A549 (cell line): ENCODE measurements around the gene ZHX3. TPM values are rescaled to one million over a fixed set of nuclear protein-coding genes. Genes with fewer than 3 reads are reported as not detected.

Source experiments
- ATAC-seq, 2 experiments: fragments of 200-7000 bp in 1 of 2; fragments of >200 bp in 1 of 2; cut with Nextera tagmentation in 1 of 2; cut with Tn5 transposase in 1 of 2; 3 replicates each; pipeline versions ENCODE4 v1.8.0 to v1.9.1; 2018 to 2020; ENCODE audit warnings: mild to moderate bottlenecking in 1 of 2, moderate library complexity in 1 of 2
- CTCF ChIA-PET: fragments of 300-600 bp; sonication (Branson Sonifier 250); formaldehyde crosslinking; extraction: SDS; loops from one replicate; lab custom pipeline; 2021; ENCODE audit warnings: antibody characterized with exemption, inconsistent platforms; lab: Yijun Ruan, JAX
- POLR2A ChIA-PET: fragments of 350-600 bp; formaldehyde crosslinking; extraction: SDS; loops from one replicate; lab custom pipeline; 2021; ENCODE audit warnings: antibody characterized with exemption, inconsistent platforms; lab: Yijun Ruan, JAX
- DNase-seq, 2 experiments: peaks; one replicate each; pipeline versions ENCODE4 v3.0.0 to v3.0.0-alpha.2; 2011 to 2016; ENCODE audit warnings: low read depth in 1 of 2, low spot score in 1 of 2
- FAIRE-seq: peaks from 2 replicates; lab custom pipeline; 2011; peaks lifted over from hg19 to GRCh38; lab: Jason Lieb, UNC
- H3K27ac ChIP-seq, 2 experiments: fragments of >200 bp; sonication (Bioruptor Twin); formaldehyde crosslinking; 3 replicates each; pipeline ENCODE4 v1.5.1; 2016 to 2017
- H3K4me1 ChIP-seq: fragments of >200 bp; sonication (Bioruptor Twin); formaldehyde crosslinking; 3 replicates; pipeline ENCODE4 v1.6.1; 2016
- H3K4me2 ChIP-seq: fragments of >200 bp; sonication (Bioruptor Twin); formaldehyde crosslinking; 3 replicates; pipeline ENCODE4 v1.6.1; 2016
- H3K4me3 ChIP-seq: fragments of >200 bp; sonication (Bioruptor Twin); formaldehyde crosslinking; 3 replicates; pipeline ENCODE4 v1.5.1; 2016
- H3K9me3 ChIP-seq: fragments of >200 bp; sonication (Bioruptor Twin); formaldehyde crosslinking; 3 replicates; pipeline ENCODE4 v1.6.1; 2016
- BHLHE40 ChIP-seq: IDR thresholded peaks from 2 replicates; pipeline ENCODE4 v1.6.1; 2012; ENCODE audit warnings: low read depth, low read length, inconsistent platforms
- CBX2 ChIP-seq: fragments of 200-600 bp; sonication (generic); IDR thresholded peaks from 2 replicates; pipeline ENCODE4 v1.6.1; 2016; ENCODE audit warnings: low read depth, mild to moderate bottlenecking, borderline replicate concordance
- CEBPB ChIP-seq, 2 experiments: fragments of >200 bp in 1 of 2; sonication (Bioruptor Twin) in 1 of 2; formaldehyde crosslinking in 1 of 2; IDR thresholded peaks; 2 replicates each; pipeline ENCODE4 v1.6.1; 2012 to 2016
- CHD2 ChIP-seq: fragments of 150-350 bp; IDR thresholded peaks from 2 replicates; pipeline ENCODE4 v1.6.1; 2014; ENCODE audit warnings: low read length; ENCODE audit not compliant: partially characterized antibody
- EHMT2 ChIP-seq: fragments of 200-600 bp; sonication (generic); IDR thresholded peaks from 2 replicates; pipeline ENCODE4 v1.6.1; 2016; ENCODE audit warnings: antibody characterized with exemption, low read depth, mild to moderate bottlenecking, moderate library complexity
- ESRRA ChIP-seq: fragments of 150-350 bp; IDR thresholded peaks from 2 replicates; pipeline ENCODE4 v1.6.1; 2014; ENCODE audit warnings: mild to moderate bottlenecking, low read length, borderline replicate concordance
- FOSB ChIP-seq: fragments of 250-450 bp; sonication (Bioruptor Pico); IDR thresholded peaks from 2 replicates; pipeline ENCODE4 v1.5.0; 2020; ENCODE audit warnings: mild to moderate bottlenecking, moderate library complexity
- FOSL2 ChIP-seq, 2 experiments: fragments of 450-650 bp in 1 of 2; fragments of >200 bp in 1 of 2; sonication (Bioruptor Twin) in 1 of 2; formaldehyde crosslinking; IDR thresholded peaks; 2 replicates each; pipeline versions ENCODE4 v1.5.0 to v1.6.1; 2016 to 2020; ENCODE audit warnings: mild to moderate bottlenecking in 1 of 2, moderate library complexity in 1 of 2
- FOXS1 ChIP-seq: fragments of 250-450 bp; sonication (Bioruptor Pico); IDR thresholded peaks from 2 replicates; pipeline ENCODE4 v1.5.0; 2020; ENCODE audit warnings: mild to moderate bottlenecking, moderate library complexity
- HDAC2 ChIP-seq: fragments of 200-600 bp; sonication (generic); IDR thresholded peaks from 2 replicates; pipeline ENCODE4 v1.6.1; 2016
- JUNB ChIP-seq: fragments of >200 bp; sonication (Bioruptor Twin); formaldehyde crosslinking; IDR thresholded peaks from 2 replicates; pipeline ENCODE4 v1.6.1; 2016
- KDM1A ChIP-seq: fragments of 200-600 bp; sonication (generic); IDR thresholded peaks from 2 replicates; pipeline ENCODE4 v1.6.1; 2016; ENCODE audit warnings: low read depth, mild to moderate bottlenecking
- MAZ ChIP-seq: fragments of 150-350 bp; IDR thresholded peaks from 2 replicates; pipeline ENCODE4 v1.6.1; 2014; ENCODE audit warnings: antibody characterized with exemption, low read depth, low read length, borderline replicate concordance
- NPAS2 ChIP-seq: fragments of 250-450 bp; sonication (Bioruptor Pico); IDR thresholded peaks from 2 replicates; pipeline ENCODE4 v1.8.0; 2022; ENCODE audit warnings: mild to moderate bottlenecking, moderate library complexity, borderline replicate concordance
- PHF8 ChIP-seq: fragments of 200-600 bp; sonication (generic); IDR thresholded peaks from 2 replicates; pipeline ENCODE4 v1.6.1; 2016; ENCODE audit warnings: low read depth, mild to moderate bottlenecking, antibody characterized with exemption, moderate library complexity, borderline replicate concordance
- RCOR1 ChIP-seq: fragments of 150-350 bp; IDR thresholded peaks from 2 replicates; pipeline ENCODE4 v1.6.1; 2014; ENCODE audit warnings: antibody characterized with exemption, low read length, low read depth
- TFCP2L1 ChIP-seq: fragments of 250-450 bp; sonication (Bioruptor Pico); IDR thresholded peaks from 2 replicates; pipeline ENCODE4 v1.5.0; 2021; ENCODE audit warnings: mild to moderate bottlenecking
- TP53 ChIP-seq: fragments of 250-450 bp; sonication (Bioruptor Pico); IDR thresholded peaks from 2 replicates; pipeline ENCODE4 v1.5.0; 2021; ENCODE audit warnings: mild to moderate bottlenecking, moderate library complexity
- ZFP36 ChIP-seq: fragments of 450-650 bp; IDR thresholded peaks from 2 replicates; pipeline ENCODE4 v1.6.1; 2014; ENCODE audit warnings: borderline replicate concordance; ENCODE audit not compliant: partially characterized antibody
- ZSCAN20 ChIP-seq: fragments of 250-450 bp; sonication (Bioruptor Pico); IDR thresholded peaks from 2 replicates; pipeline ENCODE4 v1.8.0; 2022; ENCODE audit warnings: mild to moderate bottlenecking, moderate library complexity
- WGBS: methylation state at CpG from one replicate; pipeline ENCODE4 v1.1.6; 2017; ENCODE audit errors: missing lambda C conversion rate; 5-methylcytosine and 5-hydroxymethylcytosine counted together
- polyA plus RNA-seq, 4 experiments: library from polyadenylated mRNA; depleted of rRNA in 3 of 4; stranded (reverse); fragments of >200 nt; fragmentation: RNase III in 1 of 4; extraction: RNeasy Plus Mini Kit Qiagen cat#74134 plus additional on column Dnase treatment in 1 of 4; gene quantifications; 2 replicates in 3 of 4; 3 replicates in 1 of 4; pipeline ENCODE4 v1.2.3, GENCODE V29; 2011 to 2017
- TF ChIP-seq, protein P1 (sequence below): fragments of 250-450 bp; sonication (Bioruptor Pico); IDR thresholded peaks from 2 replicates; pipeline ENCODE4 v1.5.0; 2020; ENCODE audit warnings: low read depth, mild to moderate bottlenecking, moderate library complexity
- TF ChIP-seq, protein P2 (sequence below): fragments of 250-450 bp; sonication (Bioruptor Pico); IDR thresholded peaks from 2 replicates; pipeline ENCODE4 v1.5.0; 2021; ENCODE audit warnings: mild to moderate bottlenecking, moderate library complexity, borderline replicate concordance
- TF ChIP-seq, protein P3 (sequence below): fragments of 150-350 bp; IDR thresholded peaks from 2 replicates; pipeline ENCODE4 v1.6.1; 2014; ENCODE audit warnings: low read depth, mild to moderate bottlenecking, low read length
- TF ChIP-seq, protein P4 (sequence below): IDR thresholded peaks from 2 replicates; pipeline ENCODE4 v1.6.1; 2012
- TF ChIP-seq, protein P5 (sequence below): IDR thresholded peaks from 2 replicates; pipeline ENCODE4 v1.6.1; 2012

The ZHX3 gene
- polyA plus RNA-seq, 2 of the 4 experiments (the other 2 are of a cell fraction), result 3.6 to 4.1 TPM

DNA sequence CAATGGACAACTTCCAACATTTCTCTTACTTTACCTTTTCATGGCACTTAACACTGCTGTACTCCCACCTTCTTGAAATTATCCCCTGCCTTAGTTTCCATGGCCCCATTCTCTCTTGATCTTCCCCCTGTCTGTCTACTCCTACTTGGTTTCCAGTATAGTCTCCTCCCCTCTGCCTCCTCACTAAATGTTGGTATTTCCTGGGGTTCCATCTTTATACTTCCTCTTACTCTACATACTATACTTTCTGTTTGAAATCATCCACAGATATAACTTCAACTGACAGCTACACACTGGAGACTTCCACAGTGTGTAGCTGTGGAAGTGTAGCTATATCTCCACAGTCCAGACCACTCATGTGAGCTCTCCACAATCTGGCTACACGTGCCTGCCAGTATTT is 13.5 kb downstream of the ZHX3 start:
- Histone ChIP-seq H3K27ac (no peak overlapping the region), H3K4me2 (no peak overlapping the region), H3K4me1 (no peaks in the 10 kb centered on the region), H3K4me3 (no peak overlapping the region), H3K9me3 (no peaks in the 10 kb centered on the region)
- ChIA-PET CTCF (interaction anchor here (1.1 to 3.5 kb wide), 3 partner anchors 33 to 131 kb away, joined by 3 to 9 read pairs (median 4); no protein-coding TSS in a partner anchor), POLR2A (no interaction called here)
- no peak for TF ChIP-seq HDAC2
- TF ChIP-seq BHLHE40, result no peak
- no peak for TF ChIP-seq RCOR1
- no peak for TF ChIP-seq CHD2
- TF ChIP-seq ZFP36, result no peak
- TF ChIP-seq, protein P1, sequence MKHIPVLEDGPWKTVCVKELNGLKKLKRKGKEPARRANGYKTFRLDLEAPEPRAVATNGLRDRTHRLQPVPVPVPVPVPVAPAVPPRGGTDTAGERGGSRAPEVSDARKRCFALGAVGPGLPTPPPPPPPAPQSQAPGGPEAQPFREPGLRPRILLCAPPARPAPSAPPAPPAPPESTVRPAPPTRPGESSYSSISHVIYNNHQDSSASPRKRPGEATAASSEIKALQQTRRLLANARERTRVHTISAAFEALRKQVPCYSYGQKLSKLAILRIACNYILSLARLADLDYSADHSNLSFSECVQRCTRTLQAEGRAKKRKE (CRISPR knock-in tag), result no peak
- TF ChIP-seq ESRRA, result no peak
- TF ChIP-seq TFCP2L1 (CRISPR knock-in tag), result no peak
- TF ChIP-seq, protein P2, sequence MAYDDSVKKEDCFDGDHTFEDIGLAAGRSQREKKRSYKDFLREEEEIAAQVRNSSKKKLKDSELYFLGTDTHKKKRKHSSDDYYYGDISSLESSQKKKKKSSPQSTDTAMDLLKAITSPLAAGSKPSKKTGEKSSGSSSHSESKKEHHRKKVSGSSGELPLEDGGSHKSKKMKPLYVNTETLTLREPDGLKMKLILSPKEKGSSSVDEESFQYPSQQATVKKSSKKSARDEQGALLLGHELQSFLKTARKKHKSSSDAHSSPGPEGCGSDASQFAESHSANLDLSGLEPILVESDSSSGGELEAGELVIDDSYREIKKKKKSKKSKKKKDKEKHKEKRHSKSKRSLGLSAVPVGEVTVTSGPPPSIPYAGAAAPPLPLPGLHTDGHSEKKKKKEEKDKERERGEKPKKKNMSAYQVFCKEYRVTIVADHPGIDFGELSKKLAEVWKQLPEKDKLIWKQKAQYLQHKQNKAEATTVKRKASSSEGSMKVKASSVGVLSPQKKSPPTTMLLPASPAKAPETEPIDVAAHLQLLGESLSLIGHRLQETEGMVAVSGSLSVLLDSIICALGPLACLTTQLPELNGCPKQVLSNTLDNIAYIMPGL (CRISPR knock-in tag), result no peak
- no peak for FAIRE-seq
- ATAC-seq, result no peak
- DNase-seq, result no peak
- 40% methylated on average over 1 of the region's 1 CpG for WGBS

DNA sequence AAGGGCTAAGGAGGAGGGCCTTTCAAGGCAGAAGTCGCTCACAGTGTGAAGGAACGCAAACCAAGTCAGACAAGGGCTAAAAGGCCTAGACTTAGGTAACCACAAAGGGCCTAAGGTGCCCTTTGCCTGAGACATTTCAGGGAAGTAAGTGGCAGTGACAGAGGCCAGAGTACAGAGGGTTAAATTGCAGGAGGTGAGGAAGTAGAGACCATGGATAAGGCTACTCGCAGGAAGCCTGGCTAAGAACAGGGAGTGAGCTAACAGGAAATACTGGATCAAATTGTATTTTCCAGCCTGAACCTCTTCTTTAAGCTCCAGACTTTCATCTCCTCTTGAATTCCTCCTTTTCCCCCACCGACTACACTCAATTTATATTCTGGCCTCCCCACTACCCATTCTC is 16.6 kb downstream of the ZHX3 start:
- Histone ChIP-seq H3K4me2 (no peak overlapping the region), H3K9me3 (no peaks in the 10 kb centered on the region), H3K4me3 (no peak overlapping the region), H3K4me1 (no peaks in the 10 kb centered on the region), H3K27ac (no peak overlapping the region)
- WGBS, result 90% methylated on average over 4 of the region's 4 CpGs
- FAIRE-seq (no peak), ATAC-seq (no peak), DNase-seq (no peak)
- ChIA-PET POLR2A (no interaction called here), CTCF (no interaction called here)
- TF ChIP-seq, protein P3, sequence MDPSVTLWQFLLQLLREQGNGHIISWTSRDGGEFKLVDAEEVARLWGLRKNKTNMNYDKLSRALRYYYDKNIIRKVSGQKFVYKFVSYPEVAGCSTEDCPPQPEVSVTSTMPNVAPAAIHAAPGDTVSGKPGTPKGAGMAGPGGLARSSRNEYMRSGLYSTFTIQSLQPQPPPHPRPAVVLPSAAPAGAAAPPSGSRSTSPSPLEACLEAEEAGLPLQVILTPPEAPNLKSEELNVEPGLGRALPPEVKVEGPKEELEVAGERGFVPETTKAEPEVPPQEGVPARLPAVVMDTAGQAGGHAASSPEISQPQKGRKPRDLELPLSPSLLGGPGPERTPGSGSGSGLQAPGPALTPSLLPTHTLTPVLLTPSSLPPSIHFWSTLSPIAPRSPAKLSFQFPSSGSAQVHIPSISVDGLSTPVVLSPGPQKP, result no peak
- TF ChIP-seq, protein P1 (CRISPR knock-in tag), result no peak
- TF ChIP-seq BHLHE40 (no peak), FOXS1 (CRISPR knock-in tag) (no peak), FOSB (CRISPR knock-in tag) (no peak)

DNA sequence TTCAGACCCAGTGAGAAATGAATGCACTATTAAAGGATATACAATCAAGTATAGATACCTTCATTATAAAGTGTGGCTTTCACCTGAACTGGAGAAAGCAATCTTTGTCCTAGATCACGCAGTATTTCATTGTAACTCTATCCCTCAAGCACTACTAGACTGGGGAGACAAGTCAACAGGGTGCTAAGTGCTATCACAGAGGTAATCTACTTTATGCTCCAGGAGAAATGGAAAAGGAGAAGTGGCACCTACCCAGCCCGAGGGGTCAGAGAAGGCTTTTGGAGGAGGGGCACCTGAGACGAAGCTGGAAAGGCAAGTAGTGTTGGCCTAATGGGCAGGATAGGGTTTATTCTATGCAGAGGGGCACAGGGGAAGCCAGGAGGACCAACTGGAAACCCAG is 17.1 kb downstream of the ZHX3 start:
- Histone ChIP-seq H3K4me2 (no peak overlapping the region), H3K4me3 (no peak overlapping the region), H3K27ac (no peak overlapping the region), H3K9me3 (no peaks in the 10 kb centered on the region), H3K4me1 (no peaks in the 10 kb centered on the region)
- ChIA-PET POLR2A (no interaction called here), CTCF (no interaction called here)
- no peak for ATAC-seq
- 67% methylated on average over 3 of the region's 3 CpGs for WGBS
- no peak for DNase-seq
- no peak for TF ChIP-seq EHMT2
- FAIRE-seq, result no peak

DNA sequence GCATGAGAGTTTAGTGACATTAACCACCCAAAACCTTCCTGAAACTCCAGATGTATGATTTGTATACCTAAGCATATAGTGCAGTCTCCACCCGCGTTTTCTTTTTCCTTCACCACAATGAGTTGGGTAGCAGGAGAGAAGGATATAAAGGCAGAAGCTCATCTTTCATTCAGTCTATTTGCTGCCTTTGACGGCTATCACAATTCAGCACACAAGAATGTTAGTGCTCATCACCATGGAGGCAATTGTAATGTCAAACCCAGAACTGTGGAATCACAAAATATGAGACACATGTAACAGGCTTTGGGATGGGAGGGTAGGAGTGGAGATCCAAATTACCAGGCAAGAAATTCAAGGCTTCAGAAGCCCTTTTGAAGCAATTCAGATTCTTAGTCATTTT is 17.6 kb downstream of the ZHX3 start:
- H3K9me3 ChIP-seq, result no peaks in the 10 kb centered on the region
- no peak overlapping the region for H3K4me2 ChIP-seq
- WGBS, result 92% methylated on average over 3 of the region's 3 CpGs
- POLR2A ChIA-PET, result no interaction called here
- FAIRE-seq (no peak), ATAC-seq (no peak), DNase-seq (no peak)
- no peak overlapping the region for H3K27ac ChIP-seq
- H3K4me1 ChIP-seq, result no peaks in the 10 kb centered on the region
- CTCF ChIA-PET, result no interaction called here
- H3K4me3 ChIP-seq, result no peak overlapping the region
- TF ChIP-seq KDM1A (no peak), ZSCAN20 (CRISPR knock-in tag) (no peak), ESRRA (no peak), FOSL2 (IDR thresholded peaks at IDR 0.05) (no peak), FOSL2 (CRISPR knock-in tag; IDR thresholded peaks at IDR 0.05) (no peak), NPAS2 (CRISPR knock-in tag) (no peak), TP53 (CRISPR knock-in tag) (no peak), CBX2 (no peak), PHF8 (no peak), CEBPB (IDR thresholded peaks at IDR 0.05) (no peak), JUNB (no peak), TFCP2L1 (CRISPR knock-in tag) (no peak), MAZ (no peak), EHMT2 (no peak)
- TF ChIP-seq, protein P4, sequence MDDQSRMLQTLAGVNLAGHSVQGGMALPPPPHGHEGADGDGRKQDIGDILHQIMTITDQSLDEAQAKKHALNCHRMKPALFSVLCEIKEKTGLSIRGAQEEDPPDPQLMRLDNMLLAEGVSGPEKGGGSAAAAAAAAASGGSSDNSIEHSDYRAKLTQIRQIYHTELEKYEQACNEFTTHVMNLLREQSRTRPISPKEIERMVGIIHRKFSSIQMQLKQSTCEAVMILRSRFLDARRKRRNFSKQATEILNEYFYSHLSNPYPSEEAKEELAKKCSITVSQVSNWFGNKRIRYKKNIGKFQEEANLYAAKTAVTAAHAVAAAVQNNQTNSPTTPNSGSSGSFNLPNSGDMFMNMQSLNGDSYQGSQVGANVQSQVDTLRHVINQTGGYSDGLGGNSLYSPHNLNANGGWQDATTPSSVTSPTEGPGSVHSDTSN, result no peak
- TF ChIP-seq, protein P5, sequence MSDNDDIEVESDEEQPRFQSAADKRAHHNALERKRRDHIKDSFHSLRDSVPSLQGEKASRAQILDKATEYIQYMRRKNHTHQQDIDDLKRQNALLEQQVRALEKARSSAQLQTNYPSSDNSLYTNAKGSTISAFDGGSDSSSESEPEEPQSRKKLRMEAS, result no peak
